Measurements from ENCODE around the gene TRIM59.

Gene TRIM59

GRCh38 chr3:160402221-160403027 is 47.2 kb downstream of the TRIM59 start:
- no peak for DNase-seq (ENCODE audit: low spot score)

GRCh38 chr3:160401291-160402095 is 48.1 kb downstream of the TRIM59 start:
- DNase-seq (ENCODE audit: low spot score), result peak; percentile 15

GRCh38 chr3:160400702-160401150 is 48.9 kb downstream of the TRIM59 start:
- peak; percentile 16 for DNase-seq (ENCODE audit: low spot score)

- DNase-seq (ENCODE audit: low spot score), result peak; percentile 38
Measured at GRCh38 chr3:160400030-160400701, 49.4 kb downstream of the TRIM59 start.

GRCh38 chr3:160399125-160400029 is 50.2 kb downstream of the TRIM59 start, which contains the start of the genes IFT80 and SMC4:
Gene IFT80, minus strand, starts transcription at chr3:160399225. Its CDS starts 14,625 bp downstream, at chr3:160384600.
Gene SMC4, plus strand, starts transcription at chr3:160399650. Its CDS starts 1,177 bp downstream, at chr3:160400827.
- peak; percentile 97 for DNase-seq (ENCODE audit: low spot score)

GRCh38 chr3:160398820-160399124 is 50.8 kb downstream of the TRIM59 start:
- DNase-seq (ENCODE audit: low spot score), result no peak

- no peak for DNase-seq (ENCODE audit: low spot score)
Measured at GRCh38 chr3:160395297-160395696, 54.3 kb downstream of the TRIM59 start.

- DNase-seq (ENCODE audit: low spot score), result no peak
Measured at GRCh38 chr3:160394009-160394392, 55.6 kb downstream of the TRIM59 start.

GRCh38 chr3:160393346-160394008 is 56.1 kb downstream of the TRIM59 start:
- DNase-seq (ENCODE audit: low spot score), result no peak

GRCh38 chr3:160392798-160393197 is 56.8 kb downstream of the TRIM59 start:
- no peak for DNase-seq (ENCODE audit: low spot score)

- DNase-seq (ENCODE audit: low spot score), result no peak
Measured at GRCh38 chr3:160390565-160391138, 58.9 kb downstream of the TRIM59 start.
